Esophagus muscularis mucosa (tissue), 4 donors: ENCODE data around the gene CYP19A1. TPM values are rescaled to one million over a fixed set of nuclear protein-coding genes. Genes with fewer than 3 reads are reported as not detected.

Experiments
- DNase-seq: peaks from one replicate; pipeline ENCODE4 v3.0.0-alpha.2; 2017; ENCODE audit errors: extremely low spot score
- H3K27ac ChIP-seq, 4 donors: fragments of 200-600 bp; sonication (generic); replicated peaks in 1 of 4; 1 replicate in 3 of 4; 2 replicates in 1 of 4; pipeline ENCODE4 v1.5.1; 2016 to 2019; ENCODE audit warnings: mild to moderate bottlenecking in 1 of 4
- H3K27me3 ChIP-seq, 4 donors: fragments of 200-600 bp; sonication (generic); one replicate each; pipeline versions ENCODE4 v1.5.1 to v1.6.0; 2016 to 2019
- H3K36me3 ChIP-seq, 4 donors: fragments of 200-600 bp; sonication (generic); one replicate each; pipeline ENCODE4 v1.5.1; 2016 to 2019
- H3K4me1 ChIP-seq, 4 donors: fragments of 200-600 bp; sonication (generic); one replicate each; pipeline ENCODE4 v1.5.1; 2016 to 2019
- H3K4me3 ChIP-seq, 4 donors: fragments of 200-600 bp; sonication (generic); 1 replicate in 2 of 4; 2 replicates in 2 of 4; pipeline ENCODE4 v1.5.1; 2016 to 2019; ENCODE audit warnings: mild to moderate bottlenecking in 4 of 4, moderate library complexity in 1 of 4
- H3K9me3 ChIP-seq, 4 donors: fragments of 200-600 bp; sonication (generic); 1 replicate in 3 of 4; 2 replicates in 1 of 4; pipeline ENCODE4 v1.5.1; 2016 to 2019
- CTCF ChIP-seq, 3 experiments: fragments of 200-600 bp in 2 of 3; fragments of 450-650 bp in 1 of 3; sonication (generic) in 2 of 3; IDR thresholded peaks; one replicate each; pipeline ENCODE4 v1.5.1; 2017 to 2019; ENCODE audit warnings: antibody characterized with exemption in 3 of 3, mild to moderate bottlenecking in 2 of 3, moderate library complexity in 1 of 3
- EP300 ChIP-seq: sonication (generic); formaldehyde crosslinking; IDR thresholded peaks from one replicate; pipeline ENCODE4 v1.6.1; 2017; ENCODE audit warnings: antibody characterized with exemption
- POLR2A ChIP-seq: fragments of 450-650 bp; IDR thresholded peaks from one replicate; pipeline ENCODE4 v1.6.1; 2017; ENCODE audit warnings: antibody characterized with exemption, moderate library complexity, mild to moderate bottlenecking, low read depth
- POLR2AphosphoS5 ChIP-seq, 2 donors: sonication (generic); formaldehyde crosslinking; IDR thresholded peaks; one replicate each; pipeline ENCODE4 v1.6.1; 2017; ENCODE audit warnings: antibody characterized with exemption in 2 of 2
- WGBS: methylation state at CpG from one replicate; pipeline ENCODE4 v1.1.5; 2018; 5-methylcytosine and 5-hydroxymethylcytosine counted together
- intact Hi-C: fragments of 100-400 bp; cut with DNase I; formaldehyde crosslinking; loops from one replicate; pipeline ENCODE4 v1.15.1; 2023
- total RNA-seq, 4 donors: library from RNA; depleted of rRNA; stranded (reverse); fragments of >200 nt; gene quantifications; one replicate each; pipeline versions ENCODE4 v1.1.0 to v1.2.1, GENCODE V29; 2016

The CYP19A1 gene
- total RNA-seq, 4 donors from 2014 or later = 1.5 to 3.5 (median 2.1) TPM; not detected in 1

- H3K4me3 ChIP-seq = no peak overlapping the region
- no peaks in the 10 kb centered on the region for H3K36me3 ChIP-seq
- H3K9me3 ChIP-seq = no peaks in the 10 kb centered on the region
- TF ChIP-seq POLR2A = no peak
- TF ChIP-seq POLR2AphosphoS5 (IDR thresholded peaks at IDR 0.05) = no peak
- TF ChIP-seq CTCF (IDR thresholded peaks at IDR 0.05) = no peak
- no peak for TF ChIP-seq EP300
- intact Hi-C loops = no loop called here
- 83% methylated on average over 15 of the region's 15 CpGs for WGBS
- DNase-seq = no peak
- H3K27ac ChIP-seq = no peak overlapping the region
- H3K4me1 ChIP-seq = peaks cover 6 to 32% (median 28%) of the 10 kb centered on the region in 4 donors
- no peaks in the 10 kb centered on the region for H3K27me3 ChIP-seq
Observed at GRCh38 chr15:51377038-51377786, 38.8 kb upstream of the CYP19A1 start.

GRCh38 chr15:51375966-51376640 is 37.7 kb upstream of the CYP19A1 start:
- Histone ChIP-seq H3K27ac (no peak overlapping the region), H3K4me1 (peaks cover 6 to 35% (median 30%) of the 10 kb centered on the region in 4 donors), H3K9me3 (no peaks in the 10 kb centered on the region), H3K36me3 (no peaks in the 10 kb centered on the region), H3K4me3 (no peak overlapping the region), H3K27me3 (no peaks in the 10 kb centered on the region)
- TF ChIP-seq POLR2AphosphoS5 (IDR thresholded peaks at IDR 0.05) (no peak), EP300 (no peak), CTCF (IDR thresholded peaks at IDR 0.05) (no peak), POLR2A (no peak)
- intact Hi-C loops = no loop called here
- DNase-seq = no peak
- 87% methylated on average over 3 of the region's 3 CpGs for WGBS

- TF ChIP-seq POLR2AphosphoS5 (IDR thresholded peaks at IDR 0.05) (no peak), EP300 (no peak), CTCF (IDR thresholded peaks at IDR 0.05) (no peak), POLR2A (no peak)
- H3K4me3 ChIP-seq = no peak overlapping the region
- H3K9me3 ChIP-seq = no peaks in the 10 kb centered on the region
- no peak overlapping the region for H3K27ac ChIP-seq
- DNase-seq = no peak
- H3K27me3 ChIP-seq = no peaks in the 10 kb centered on the region
- intact Hi-C loops = no loop called here
- H3K36me3 ChIP-seq = no peaks in the 10 kb centered on the region
- peaks cover 0 to 28% (median 20%) of the 10 kb centered on the region in 4 donors for H3K4me1 ChIP-seq
Observed at GRCh38 chr15:51374131-51374530, 35.7 kb upstream of the CYP19A1 start.

DNA sequence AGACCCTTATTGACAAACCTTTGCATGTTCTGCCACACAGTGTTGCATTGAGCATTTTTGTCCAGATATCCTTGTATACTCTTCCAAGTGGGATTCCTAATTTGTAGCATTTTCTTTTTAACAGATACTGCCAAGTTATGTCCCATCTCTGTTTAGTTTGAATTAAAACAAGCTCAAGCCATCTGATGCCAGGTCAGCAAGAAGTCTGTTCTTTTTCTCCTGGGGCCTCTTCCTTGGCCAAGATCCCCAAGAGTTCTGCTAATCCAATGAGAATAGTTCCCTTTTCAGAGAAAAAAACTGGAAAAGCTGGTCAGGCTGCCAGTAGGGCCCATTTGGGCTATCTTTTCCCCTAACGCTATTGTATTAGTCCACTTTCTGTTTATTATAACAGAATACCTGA is 32.9 kb upstream of the CYP19A1 start:
- H3K4me3 ChIP-seq = no peak overlapping the region
- intact Hi-C loops = no loop called here
- no peak for TF ChIP-seq CTCF (IDR thresholded peaks at IDR 0.05)
- TF ChIP-seq EP300 = no peak
- no peak for TF ChIP-seq POLR2AphosphoS5 (IDR thresholded peaks at IDR 0.05)
- TF ChIP-seq POLR2A = no peak

More for the DNA sequence above, 32.9 kb upstream of the CYP19A1 start:
- H3K36me3 ChIP-seq = no peaks in the 10 kb centered on the region
- H3K9me3 ChIP-seq = no peaks in the 10 kb centered on the region
- peaks cover 0 to 46% (median 16%) of the 10 kb centered on the region in 4 donors for H3K4me1 ChIP-seq
- H3K27ac ChIP-seq = no peak overlapping the region
- no peak for DNase-seq
- no peaks in the 10 kb centered on the region for H3K27me3 ChIP-seq
- WGBS = 76% methylated on average over 1 of the region's 1 CpG
